GM21825 (cell line): ENCODE measurements around the gene CLEC3B.
A peak's percentile ranks its signal among the peaks of the same experiment; 100 is the strongest.
"Not testable (repeated sequence)": the region's sequence is repeated elsewhere in the genome, so short reads cannot be mapped to it uniquely, and the experiment has no call there.

ENCODE experiments used
- ATAC-seq: cut with Tn5 transposase; IDR thresholded peaks from one replicate; pipeline ENCODE4 v1.9.1; 2021; ENCODE audit warnings: mild to moderate bottlenecking, moderate library complexity; ENCODE audit not compliant: unreplicated experiment

The CLEC3B gene

DNA sequence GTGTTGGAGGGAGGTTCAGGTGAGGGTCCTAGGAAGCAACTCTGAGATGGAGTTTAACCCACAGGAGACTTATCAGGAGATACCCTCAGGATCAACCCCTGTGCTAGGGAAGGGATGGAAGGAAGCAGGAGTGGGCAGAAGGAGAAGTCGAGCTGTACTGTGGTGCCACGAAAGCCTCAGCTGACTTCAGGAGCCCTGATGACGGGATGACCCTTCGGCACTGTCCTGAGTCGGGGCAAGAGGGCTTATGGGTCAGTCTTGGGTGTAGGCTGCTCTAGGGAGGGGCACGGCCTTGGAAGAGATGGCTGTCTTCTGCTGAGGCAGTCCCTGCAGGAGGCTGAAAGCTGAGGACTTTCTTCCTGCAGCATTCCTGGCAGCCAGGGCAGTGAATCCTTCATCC is 7.7 kb downstream of the CLEC3B start:
- no peak for ATAC-seq

- no peak for ATAC-seq
Measured at GRCh38 chr3:45034612-45035252, 8.6 kb downstream of the CLEC3B start.

DNA sequence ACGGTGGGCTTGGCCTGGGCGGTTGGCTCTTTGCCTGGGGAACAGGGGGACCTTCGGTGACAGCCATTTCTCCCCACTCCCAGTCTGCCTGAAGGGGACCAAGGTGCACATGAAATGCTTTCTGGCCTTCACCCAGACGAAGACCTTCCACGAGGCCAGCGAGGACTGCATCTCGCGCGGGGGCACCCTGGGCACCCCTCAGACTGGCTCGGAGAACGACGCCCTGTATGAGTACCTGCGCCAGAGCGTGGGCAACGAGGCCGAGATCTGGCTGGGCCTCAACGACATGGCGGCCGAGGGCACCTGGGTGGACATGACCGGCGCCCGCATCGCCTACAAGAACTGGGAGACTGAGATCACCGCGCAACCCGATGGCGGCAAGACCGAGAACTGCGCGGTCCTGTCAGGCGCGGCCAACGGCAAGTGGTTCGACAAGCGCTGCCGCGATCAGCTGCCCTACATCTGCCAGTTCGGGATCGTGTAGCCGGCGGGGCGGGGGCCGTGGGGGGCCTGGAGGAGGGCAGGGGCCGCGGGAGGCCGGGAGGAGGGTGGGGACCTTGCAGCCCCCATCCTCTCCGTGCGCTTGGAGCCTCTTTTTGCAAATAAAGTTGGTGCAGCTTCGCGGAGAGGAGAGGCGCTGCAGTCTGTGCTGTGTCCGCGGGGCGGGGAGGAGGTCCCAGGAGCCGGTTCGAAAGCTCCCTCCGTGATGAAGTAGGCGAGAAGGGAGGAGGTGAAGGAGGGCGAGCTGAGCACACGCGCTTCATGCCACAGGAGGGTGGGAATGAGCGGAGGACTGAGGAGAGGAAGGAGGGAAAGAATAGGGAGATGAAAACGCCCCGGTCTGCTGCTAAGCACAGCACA is 9.6 kb downstream of the CLEC3B start:
- ATAC-seq = no peak

- peak; percentile 62 for ATAC-seq
Measured at GRCh38 chr3:45037720-45038455, 11.8 kb downstream of the CLEC3B start.

DNA sequence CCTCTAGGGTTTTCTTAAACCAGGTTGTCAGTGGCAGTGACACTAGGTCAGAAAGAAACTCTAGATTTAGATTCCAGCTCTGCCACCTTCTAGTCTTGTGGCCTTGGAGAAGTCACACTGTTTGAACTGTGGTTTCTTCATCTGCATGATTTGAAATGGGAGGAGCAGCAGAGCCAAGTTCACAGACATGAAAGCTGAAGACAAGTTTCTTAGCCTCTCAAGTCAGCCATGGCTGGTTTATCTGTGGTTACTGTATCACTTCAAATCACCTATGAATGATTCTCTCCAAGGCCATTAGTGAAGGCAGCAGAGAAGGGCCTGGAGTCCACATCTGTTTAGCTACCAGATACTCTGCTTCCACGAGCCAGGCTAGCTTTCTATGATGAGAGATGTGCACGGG is 15.6 kb downstream of the CLEC3B start:
- no peak for ATAC-seq

DNA sequence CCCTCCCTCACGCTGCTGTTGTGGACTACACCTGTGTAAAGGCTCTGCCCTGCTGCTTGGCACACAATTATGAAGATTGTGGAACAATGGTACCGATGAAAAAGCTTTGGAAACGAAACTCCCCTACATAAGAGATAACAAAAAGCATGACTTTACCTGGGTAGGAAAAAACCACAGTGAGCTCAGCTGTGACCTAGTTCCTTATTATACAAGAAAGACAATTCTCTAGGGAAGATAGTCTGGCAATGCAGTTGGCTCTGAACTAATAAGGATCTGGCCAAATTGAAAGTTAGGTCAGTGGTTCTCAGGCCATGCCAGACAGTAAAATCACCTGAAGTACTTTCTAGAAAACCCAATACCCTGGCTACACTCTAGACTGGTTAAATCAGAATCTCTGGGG is 16.1 kb downstream of the CLEC3B start:
- no peak for ATAC-seq

DNA sequence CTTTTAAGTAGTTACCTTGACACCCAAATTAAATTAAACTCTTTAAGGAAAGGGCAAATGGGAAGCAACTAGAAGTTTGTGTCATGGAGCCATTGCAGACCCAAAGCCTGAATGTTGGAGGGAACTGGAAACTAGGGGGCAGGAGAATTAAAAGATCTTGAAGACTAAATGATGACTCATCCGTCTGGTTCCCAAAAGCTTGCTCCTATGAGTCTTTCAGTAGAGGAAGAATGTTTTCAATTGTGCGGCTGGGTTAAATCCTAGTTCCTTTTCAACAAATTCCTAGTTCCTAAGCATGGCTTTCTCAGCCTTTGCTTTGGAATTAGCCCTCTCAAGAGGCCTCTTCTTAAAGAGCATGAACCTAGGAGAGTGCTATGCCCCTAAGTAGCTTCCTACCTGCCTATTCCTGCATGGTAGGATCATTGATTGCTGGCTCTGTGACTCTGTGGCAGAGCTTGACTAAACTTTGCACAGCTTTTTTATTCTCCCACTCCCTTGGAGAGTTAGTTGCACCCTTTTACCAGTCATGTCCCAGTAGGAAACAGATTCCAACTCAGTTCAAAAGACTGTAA is 17.7 kb downstream of the CLEC3B start:
- no peak for ATAC-seq

DNA sequence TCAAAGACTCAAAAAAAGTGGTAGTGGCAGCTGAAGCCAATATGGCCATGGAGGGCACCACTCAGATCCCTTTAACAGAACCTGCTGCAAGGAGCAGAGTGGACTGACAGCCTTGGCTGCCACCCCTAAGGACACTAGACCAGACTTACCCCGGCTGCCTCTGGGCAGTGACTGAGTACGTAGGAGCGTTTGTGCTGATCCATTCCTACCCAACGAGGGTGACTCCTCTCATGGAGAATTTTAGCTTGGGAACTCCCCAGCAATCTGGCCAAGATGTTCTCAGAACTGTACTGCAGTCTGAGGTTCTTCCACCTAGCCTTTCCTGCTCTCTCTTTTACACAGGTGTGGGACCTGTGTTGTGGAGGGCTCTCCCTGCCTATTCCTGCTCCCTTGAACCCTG is 22.1 kb downstream of the CLEC3B start:
- ATAC-seq = no peak

GRCh38 chr3:45049807-45050206 is 23.7 kb downstream of the CLEC3B start:
- no peak for ATAC-seq

GRCh38 chr3:45051685-45052084 is 25.6 kb downstream of the CLEC3B start:
- no peak for ATAC-seq

GRCh38 chr3:45053805-45054195 is 27.7 kb downstream of the CLEC3B start:
- not testable (repeated sequence) for ATAC-seq

DNA sequence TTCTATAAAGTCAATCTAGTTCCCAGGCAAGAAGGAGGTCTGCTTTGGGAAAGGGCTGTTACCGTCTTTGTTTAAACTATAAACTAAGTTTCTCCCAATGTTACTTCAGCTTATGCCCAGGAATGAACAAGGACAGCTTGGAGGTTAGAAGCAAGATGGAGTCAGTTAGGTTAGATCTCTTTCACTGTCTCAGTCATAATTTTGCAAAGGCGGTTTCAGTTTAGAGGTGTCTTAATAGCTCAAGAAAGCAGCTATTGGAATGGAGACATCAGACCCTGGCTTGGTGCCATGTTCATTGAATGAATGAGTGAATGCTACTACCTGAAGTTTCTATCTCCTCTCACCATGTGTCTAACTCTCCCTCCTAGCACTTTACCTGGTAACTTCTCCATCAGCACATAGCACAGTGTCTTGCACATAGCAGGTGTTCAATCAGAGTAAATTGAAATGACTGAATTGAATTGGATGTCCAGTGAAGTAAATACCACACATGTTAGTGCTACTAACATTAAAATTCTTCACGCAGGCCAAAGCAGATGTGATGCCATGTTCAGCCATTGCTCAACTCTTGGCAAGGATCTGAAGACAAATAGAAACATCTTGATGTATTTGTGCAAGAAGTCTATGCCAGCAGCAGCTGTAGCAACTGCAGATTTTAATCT is 28.2 kb downstream of the CLEC3B start:
- ATAC-seq = no peak

- no peak for ATAC-seq
Measured at GRCh38 chr3:45055032-45055410, 28.9 kb downstream of the CLEC3B start.

DNA sequence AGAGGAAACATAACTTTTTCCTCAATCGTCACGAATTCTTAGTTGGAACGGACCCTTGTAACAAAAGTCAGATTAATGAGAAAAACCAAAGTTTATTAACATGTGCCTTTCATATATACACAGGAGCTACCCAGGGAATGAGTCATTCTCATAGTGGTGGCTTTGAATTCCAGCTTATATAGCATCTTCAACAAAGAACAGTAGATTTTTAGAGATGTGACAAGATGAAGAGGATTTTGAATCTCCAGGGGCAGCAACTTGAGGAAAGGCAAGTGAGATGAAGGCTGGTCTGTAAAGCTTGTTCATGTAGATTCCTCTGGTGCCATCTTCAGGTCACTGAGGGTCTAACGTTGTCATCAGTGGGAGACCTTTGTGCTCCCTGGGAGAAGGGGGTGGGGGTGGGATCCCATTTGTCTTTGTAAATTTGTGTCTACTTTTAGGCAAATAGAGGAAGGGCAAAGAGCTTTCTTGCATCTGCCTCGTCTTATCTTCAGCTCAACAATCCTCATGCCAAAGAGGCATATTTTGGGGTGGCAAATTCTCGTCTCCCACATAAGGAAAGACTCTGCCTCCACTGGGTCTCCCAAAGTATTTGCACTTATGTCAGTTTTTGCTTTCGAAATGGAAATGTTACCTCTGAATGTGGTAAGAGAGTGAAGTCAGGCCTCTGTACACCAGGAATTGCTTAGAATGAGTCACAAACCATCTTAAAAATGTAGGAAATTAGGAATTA is 29.5 kb downstream of the CLEC3B start:
- ATAC-seq = no peak

DNA sequence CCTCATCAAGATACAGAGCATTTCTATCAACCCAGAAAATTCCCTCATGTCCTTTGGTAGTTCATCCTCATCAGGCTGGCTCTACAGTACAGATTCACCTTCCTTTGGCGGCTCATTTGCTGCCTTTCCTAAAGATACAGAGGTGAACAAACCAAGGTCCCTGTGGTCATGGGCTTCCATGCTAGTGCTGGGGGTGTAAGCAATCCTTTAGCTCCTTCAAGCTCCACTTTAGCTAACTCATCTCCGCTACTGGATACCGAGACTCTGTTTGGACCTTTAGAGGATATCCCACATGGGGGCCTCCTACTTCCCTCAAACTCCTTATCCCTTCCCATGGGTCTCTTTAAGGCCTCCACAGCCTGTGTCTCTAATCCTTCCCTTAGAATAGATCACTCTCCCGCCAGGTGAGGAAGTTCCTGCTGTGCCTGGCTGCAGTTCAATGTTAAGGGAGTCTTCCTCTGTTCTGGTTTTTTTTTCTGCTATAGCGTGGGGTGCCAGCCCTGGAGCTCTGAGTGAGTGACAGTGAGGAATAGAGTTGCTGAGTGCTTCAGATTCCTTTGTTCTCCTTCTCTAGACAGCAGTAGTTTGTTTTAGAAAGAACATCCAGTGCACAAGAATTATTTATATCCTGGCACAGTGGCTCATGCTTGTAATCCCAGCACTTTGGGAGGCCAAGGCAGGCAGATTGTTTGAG is 30.7 kb downstream of the CLEC3B start:
- no peak for ATAC-seq

DNA sequence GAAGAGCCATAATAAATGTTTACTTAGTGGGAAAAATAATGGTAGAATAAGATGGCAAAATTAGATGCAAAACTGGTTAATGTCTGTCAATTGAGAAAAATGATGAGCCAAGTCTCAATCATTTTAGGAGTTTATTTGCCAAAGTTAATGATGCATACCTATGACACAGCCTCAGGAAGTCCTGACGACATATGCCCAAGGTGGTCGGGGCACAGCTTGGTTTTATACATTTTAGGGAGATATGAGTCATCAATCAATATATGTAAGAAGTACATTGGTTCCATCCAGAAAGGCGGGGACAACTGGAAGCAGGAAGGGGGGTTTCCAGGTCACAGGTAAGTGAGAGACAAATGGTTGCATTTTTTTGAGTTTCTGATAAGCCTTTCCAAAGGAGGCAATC is 31.5 kb downstream of the CLEC3B start:
- ATAC-seq = no peak

DNA sequence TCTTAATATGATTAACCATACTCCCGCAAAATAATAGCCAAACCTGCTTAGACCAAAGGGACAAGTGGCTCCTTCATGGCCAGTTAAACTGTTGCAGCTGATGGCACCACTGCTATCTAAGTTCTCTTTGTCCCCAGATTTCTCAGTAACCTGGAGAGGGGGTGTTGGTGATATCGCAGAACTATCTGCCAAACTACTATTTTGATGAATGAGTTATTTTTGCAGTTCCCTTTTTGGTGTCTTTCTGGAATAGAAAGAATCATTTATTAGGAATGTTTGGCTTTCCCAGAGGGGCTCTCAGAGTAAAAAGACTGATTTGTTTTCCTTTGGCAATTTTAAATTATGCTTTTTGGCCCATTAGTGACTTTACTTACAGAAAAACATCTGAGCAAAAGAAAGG is 33.0 kb downstream of the CLEC3B start:
- no peak for ATAC-seq

GRCh38 chr3:45060165-45060892 is 34.2 kb downstream of the CLEC3B start:
- no peak for ATAC-seq

DNA sequence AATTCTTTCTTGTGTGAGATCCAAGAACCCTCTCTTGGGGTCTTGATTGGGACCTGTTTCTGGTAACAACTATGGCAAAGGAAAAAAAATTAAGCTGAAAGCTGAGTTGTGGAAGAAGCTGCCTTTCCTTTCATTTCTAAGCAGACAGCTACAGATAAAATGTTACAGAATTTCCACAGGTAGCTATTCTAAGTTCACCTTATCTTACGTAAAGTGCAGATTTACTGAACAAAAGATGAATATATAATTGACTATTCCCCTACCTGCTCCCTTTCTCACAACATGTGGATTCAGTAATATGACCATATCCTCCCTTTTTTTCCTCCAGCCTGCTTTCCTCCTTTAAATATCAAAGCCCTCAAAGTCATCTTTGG is 36.6 kb downstream of the CLEC3B start:
- no peak for ATAC-seq
